Fibroblast of villous mesenchyme (primary cell): Measurements from ENCODE around the gene ZNF618. TPM values are rescaled to one million over a fixed set of nuclear protein-coding genes. Genes with fewer than 3 reads are reported as not detected.

Source experiments
- DNase-seq: peaks from one replicate; pipeline ENCODE4 v3.0.0-alpha.2; 2010; ENCODE audit warnings: low read depth
- H3K4me3 ChIP-seq: 2 replicates; pipeline ENCODE4 v1.5.1; 2011; ENCODE audit warnings: low read depth, mild to moderate bottlenecking, low read length
- total RNA-seq: library from RNA; depleted of rRNA; stranded (reverse); fragments of >200 nt; gene quantifications from 2 replicates; pipeline ENCODE4 v1.2.3, GENCODE V29; 2012
- TF ChIP-seq, protein P1 (sequence below): IDR thresholded peaks from 2 replicates; pipeline ENCODE4 v1.5.1; 2012; ENCODE audit warnings: low read depth, mild to moderate bottlenecking, low read length; ENCODE audit not compliant: insufficient read depth

The ZNF618 gene
- total RNA-seq, 1 donor, result 12.5 TPM

DNA sequence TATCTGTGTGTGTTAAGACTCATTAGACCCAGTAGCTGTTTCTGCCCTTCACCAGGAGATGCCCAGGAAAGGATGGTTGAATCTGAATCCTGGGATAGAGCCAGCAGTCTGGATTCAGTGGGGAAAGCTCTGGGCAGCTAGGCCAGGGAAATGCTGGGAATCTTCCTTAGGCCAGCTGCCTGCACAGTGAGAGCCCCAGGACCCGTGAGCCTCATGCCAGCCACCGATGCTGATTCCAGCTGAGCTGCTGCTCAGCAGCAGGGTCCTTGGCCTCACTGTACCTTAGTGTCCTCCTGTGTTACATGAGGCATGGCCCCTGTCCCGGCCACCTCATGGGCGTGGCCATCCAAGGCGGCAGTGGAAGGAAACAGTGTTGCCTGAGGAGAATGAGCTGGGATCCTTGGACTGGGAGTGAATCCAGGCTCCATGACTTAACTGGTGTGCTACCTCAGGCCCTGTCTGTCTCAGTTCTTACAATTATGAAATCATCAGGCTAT, 114.9 kb downstream of the ZNF618 start:
- DNase-seq, result no peak
- no peak overlapping the region for H3K4me3 ChIP-seq

DNA sequence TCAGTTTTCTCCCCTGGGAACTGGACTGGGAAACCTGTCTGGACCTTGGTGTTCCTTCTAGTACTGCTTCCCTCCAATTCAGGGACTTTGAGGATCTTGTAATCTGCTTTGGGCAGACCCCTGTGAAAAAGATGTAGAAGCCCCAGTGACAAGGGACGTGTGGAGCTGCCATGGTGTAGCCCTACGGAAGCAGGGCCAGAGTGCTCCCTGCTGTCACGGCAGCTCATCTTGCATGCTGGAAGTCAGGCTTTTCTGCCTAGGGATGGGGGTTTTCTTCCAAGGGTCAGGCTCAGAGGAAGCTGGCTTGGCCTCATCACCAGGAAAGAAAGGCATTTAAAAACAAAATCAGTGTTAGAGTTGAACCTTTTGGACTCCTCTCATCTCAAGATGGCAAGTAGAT, 115.6 kb downstream of the ZNF618 start:
- no peak for DNase-seq
- no peak overlapping the region for H3K4me3 ChIP-seq
- TF ChIP-seq, protein P1, sequence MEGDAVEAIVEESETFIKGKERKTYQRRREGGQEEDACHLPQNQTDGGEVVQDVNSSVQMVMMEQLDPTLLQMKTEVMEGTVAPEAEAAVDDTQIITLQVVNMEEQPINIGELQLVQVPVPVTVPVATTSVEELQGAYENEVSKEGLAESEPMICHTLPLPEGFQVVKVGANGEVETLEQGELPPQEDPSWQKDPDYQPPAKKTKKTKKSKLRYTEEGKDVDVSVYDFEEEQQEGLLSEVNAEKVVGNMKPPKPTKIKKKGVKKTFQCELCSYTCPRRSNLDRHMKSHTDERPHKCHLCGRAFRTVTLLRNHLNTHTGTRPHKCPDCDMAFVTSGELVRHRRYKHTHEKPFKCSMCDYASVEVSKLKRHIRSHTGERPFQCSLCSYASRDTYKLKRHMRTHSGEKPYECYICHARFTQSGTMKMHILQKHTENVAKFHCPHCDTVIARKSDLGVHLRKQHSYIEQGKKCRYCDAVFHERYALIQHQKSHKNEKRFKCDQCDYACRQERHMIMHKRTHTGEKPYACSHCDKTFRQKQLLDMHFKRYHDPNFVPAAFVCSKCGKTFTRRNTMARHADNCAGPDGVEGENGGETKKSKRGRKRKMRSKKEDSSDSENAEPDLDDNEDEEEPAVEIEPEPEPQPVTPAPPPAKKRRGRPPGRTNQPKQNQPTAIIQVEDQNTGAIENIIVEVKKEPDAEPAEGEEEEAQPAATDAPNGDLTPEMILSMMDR, result no peak

More for the DNA sequence above, 114.9 kb downstream of the ZNF618 start:
- TF ChIP-seq, protein P1, result no peak

DNA sequence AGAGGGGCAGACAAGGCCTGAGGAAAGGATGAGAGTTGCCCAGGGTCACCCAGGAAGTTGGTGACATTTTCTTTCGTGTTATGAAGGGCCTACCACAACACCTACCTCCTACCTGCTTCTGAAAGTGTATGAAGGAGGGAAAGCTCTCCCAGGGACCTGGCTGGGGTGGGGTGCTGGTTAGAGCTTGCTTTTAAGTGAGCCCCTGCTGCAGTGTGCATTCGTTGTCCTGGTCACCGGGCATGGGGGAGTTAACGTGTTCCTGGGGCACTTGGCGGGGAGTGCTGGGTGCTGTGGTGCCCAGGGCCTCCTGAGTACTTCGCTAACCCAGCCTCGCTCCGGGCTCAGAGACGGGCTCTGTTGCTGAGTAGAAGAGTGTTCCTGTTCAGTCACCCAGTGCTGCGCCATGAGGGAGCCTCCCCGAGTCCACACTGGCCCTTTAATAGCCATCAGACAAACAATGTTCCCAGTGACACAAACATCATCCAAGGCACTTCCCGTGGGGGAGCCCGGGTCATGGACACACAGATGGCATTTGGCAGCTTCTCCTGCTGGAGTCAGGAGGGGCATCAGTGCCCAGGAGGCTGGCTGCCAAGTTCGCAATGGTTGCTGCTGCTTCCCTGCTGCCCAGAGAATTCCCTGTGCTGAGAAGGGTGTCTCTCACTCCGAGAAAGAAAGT, 116.3 kb downstream of the ZNF618 start:
- no peak for DNase-seq
- TF ChIP-seq, protein P1, result no peak

DNA sequence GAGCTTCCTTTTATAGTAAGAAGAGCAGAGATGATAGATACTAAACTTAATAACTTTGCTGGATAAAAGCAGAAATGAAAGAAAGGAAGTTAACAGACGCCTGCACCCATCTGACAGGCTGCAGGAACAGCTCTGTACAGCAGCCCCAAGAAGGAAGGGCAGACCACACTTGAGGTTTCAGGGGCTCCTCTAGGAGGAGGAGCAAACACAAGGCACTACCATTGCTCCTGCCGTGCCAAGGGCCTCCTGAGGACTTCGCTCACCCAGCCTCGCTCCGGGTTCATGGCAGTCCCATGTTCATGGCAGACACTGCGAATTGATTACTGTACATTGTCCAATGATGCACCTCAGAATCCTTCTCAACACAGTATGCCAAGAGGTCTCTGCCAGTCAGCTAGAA, 116.9 kb downstream of the ZNF618 start:
- no peak overlapping the region for H3K4me3 ChIP-seq
- TF ChIP-seq, protein P1, result no peak
- DNase-seq, result no peak

More for the DNA sequence above, 116.3 kb downstream of the ZNF618 start:
- no peak overlapping the region for H3K4me3 ChIP-seq

DNA sequence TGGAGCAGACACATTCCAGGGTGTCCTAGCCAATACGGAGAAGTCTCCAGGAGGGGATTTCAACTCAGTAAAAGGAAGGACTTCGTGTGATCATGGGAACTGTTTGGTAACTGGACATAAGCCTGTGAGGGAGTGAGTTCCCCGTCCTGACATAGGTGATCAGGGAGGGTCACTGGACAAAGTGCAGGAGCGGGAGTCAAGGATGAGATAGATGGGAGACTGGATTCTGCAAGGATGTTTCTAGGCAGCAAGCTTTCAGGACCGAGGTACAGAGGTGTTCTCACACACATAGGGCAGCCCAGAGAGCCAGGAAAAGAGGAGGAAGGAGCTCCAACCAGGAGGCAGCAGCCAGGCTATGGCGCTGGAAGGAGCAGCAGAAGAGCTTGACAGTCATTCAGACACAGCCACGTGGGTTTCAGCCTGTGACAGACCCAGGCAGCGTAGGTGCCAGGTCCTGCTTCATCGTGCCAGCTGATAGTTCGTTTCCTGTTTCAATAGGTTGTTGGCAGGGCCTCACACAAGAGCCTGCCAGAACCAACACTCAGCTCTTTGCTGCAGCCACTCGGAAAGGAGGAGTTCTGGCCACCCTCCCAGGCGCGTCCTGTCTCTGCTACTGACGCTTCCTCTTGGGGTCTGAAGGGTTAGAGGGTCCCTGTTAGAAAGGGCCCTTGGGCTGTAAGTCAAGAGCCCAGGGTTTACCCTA, 117.9 kb downstream of the ZNF618 start:
- DNase-seq, result no peak
- H3K4me3 ChIP-seq, result no peak overlapping the region
- TF ChIP-seq, protein P1, result no peak

DNA sequence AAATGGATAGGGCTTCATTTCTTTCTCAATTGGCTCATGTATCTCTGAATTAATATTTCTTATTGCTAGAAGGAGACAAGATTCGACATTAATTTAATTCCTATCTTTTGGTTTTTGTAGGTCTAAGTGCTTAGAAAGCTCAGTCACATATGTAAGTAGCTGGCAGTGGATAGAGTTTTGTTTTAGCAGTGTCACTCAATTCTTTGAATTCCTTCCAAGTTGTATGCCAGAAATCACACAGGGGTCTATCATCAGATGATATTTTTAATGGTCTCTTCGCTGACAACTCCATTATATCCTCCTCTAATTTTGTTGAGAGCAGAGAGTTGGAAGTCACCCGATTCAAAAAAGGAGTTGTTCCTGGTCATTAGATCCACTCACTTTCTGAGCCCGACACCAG, 119.3 kb downstream of the ZNF618 start:
- TF ChIP-seq, protein P1, result no peak
- DNase-seq, result no peak
- no peak overlapping the region for H3K4me3 ChIP-seq

DNA sequence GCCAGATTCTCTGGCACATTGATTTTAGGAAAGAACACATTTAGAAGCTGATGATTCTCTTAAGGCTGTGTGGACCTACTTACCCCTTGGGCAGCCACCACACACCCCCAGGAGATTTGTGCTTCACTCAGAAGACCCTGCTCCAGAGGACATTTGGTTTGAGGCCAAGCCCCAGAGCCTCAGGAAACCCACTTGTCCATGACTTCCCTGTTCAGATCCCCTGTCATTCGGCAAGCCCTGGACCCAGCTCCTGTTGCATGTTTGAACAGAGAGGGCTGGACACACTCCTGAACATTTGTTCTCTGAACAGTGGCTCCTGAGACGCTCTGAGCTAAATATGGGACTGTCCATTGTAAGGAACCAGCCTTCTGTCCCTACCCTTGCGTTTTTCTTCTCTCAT, 119.9 kb downstream of the ZNF618 start:
- DNase-seq, result no peak
- H3K4me3 ChIP-seq, result no peak overlapping the region
- TF ChIP-seq, protein P1, result no peak
